Measurements from ENCODE around the gene KRTAP24-1.

The KRTAP24-1 gene

DNA sequence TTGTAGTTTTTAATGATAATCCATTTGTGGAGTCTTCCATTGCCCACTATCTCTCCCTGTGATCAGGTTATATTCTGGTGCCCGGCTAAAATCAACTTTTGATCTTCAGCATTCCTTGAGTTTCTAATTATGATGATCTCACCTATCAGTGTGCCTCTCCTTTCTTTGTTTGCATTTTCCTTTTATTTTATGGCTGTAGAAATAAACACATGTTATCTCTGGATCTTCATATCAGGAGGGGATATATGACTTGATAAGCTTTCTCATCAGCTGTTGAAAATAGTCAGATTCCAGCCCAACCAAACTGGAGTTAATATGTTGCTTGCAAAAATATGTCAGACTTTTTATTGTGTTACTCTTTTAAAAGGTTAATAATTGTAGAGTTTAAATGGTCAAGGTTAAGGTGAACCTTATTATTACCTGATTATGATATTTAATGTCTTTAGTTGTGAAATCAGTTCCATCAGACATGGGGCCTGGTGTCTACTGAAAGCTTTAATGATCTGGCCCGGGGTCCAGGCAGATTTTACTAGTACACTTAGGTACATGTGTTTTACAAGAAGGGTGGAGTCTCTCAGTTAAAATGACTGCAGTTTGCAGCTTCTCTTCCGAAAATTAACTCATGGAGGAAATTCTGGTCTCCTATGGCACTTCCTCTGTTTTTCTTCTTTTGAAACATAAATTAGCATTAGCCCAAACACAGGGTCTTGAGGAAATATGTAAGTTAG lies 12.8 kb downstream of the KRTAP24-1 start:
- no peaks in the 10 kb centered on the region for H3K9me3 ChIP-seq (ENCODE audit: control insufficient read depth in 2 of 2, low read length in 2 of 2)
- no peak overlapping the region for H3K9ac ChIP-seq (ENCODE audit: low read depth in 1 of 2, low read length in 2 of 2)
- H3K4me1 ChIP-seq (ENCODE audit: control insufficient read depth in 2 of 2, insufficient read depth in 2 of 2, low read length in 2 of 2): peaks cover 0 to 7% of the 10 kb centered on the region in 2 donors
- no peaks in the 10 kb centered on the region for H3K27me3 ChIP-seq (ENCODE audit: control insufficient read depth in 2 of 2, insufficient read depth in 2 of 2, low read length in 2 of 2)
- no peak overlapping the region for H3K27ac ChIP-seq (ENCODE audit: low read depth in 2 of 2, low read length in 2 of 2)
- H3K36me3 ChIP-seq (ENCODE audit: control insufficient read depth in 2 of 2, insufficient read depth in 2 of 2, low read length in 2 of 2): no peaks in the 10 kb centered on the region
- no peak overlapping the region for H3K4me3 ChIP-seq (ENCODE audit: low read length in 2 of 2)

DNA sequence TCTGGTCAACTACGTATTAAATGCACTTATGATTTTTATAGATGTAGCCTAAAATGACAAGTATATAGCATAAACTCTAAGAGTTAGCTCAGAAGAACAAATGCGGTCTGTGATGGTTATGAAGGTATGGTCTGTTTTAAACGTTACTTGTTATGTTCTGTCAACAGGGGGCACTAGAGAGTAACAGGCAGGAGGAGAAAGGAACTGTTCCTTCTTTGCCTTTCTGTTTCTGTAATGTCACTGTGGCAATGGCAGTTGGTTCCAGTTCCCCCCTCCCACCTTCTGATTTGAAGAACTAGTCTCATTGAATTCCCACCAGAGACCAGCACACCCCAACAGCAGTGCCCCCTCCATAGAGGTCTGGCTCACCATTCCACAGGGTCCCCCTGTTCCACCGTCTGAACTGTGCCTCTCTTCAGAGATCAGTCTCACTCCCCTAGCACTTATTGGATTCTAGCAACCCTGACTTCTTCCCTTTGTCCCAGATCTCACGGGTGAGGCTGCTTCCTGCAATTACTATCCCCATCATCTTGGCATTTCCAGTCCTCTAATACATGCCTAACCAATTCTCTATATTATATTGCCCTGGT lies 14.0 kb downstream of the KRTAP24-1 start:
- H3K4me1 ChIP-seq (ENCODE audit: control insufficient read depth in 2 of 2, insufficient read depth in 2 of 2, low read length in 2 of 2): peaks cover 0 to 7% of the 10 kb centered on the region in 2 donors
- no peak overlapping the region for H3K9ac ChIP-seq (ENCODE audit: low read depth in 1 of 2, low read length in 2 of 2)
- no peaks in the 10 kb centered on the region for H3K36me3 ChIP-seq (ENCODE audit: control insufficient read depth in 2 of 2, insufficient read depth in 2 of 2, low read length in 2 of 2)
- no peaks in the 10 kb centered on the region for H3K27me3 ChIP-seq (ENCODE audit: control insufficient read depth in 2 of 2, insufficient read depth in 2 of 2, low read length in 2 of 2)
- H3K4me3 ChIP-seq (ENCODE audit: low read length in 2 of 2): no peak overlapping the region
- H3K9me3 ChIP-seq (ENCODE audit: control insufficient read depth in 2 of 2, low read length in 2 of 2): no peaks in the 10 kb centered on the region
- no peak overlapping the region for H3K27ac ChIP-seq (ENCODE audit: low read depth in 2 of 2, low read length in 2 of 2)

DNA sequence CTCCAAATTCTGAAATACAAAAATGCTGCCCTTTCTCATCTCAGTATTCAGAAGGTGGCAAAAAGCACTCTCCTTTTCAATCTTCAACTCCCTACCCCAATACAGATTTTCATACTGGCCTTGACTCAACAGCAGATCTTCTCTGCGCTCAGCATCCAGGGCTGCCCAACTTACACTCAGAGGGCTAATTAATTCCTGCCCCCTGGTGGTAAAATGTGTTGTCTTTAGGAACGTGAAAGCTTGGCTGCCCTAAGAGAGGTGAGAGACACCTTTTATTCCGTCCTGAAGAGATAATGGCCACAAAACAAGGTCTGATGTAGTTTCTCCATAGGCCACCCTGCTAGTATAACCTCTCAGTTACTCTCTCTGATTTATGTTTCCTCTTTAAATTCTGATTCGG lies 25.0 kb downstream of the KRTAP24-1 start:
- Histone ChIP-seq H3K4me1 (ENCODE audit: control insufficient read depth in 2 of 2, insufficient read depth in 2 of 2, low read length in 2 of 2) (peaks cover 2 to 9% of the 10 kb centered on the region in 2 donors), H3K9me3 (ENCODE audit: control insufficient read depth in 2 of 2, low read length in 2 of 2) (no peaks in the 10 kb centered on the region), H3K27me3 (ENCODE audit: control insufficient read depth in 2 of 2, insufficient read depth in 2 of 2, low read length in 2 of 2) (no peaks in the 10 kb centered on the region)

DNA sequence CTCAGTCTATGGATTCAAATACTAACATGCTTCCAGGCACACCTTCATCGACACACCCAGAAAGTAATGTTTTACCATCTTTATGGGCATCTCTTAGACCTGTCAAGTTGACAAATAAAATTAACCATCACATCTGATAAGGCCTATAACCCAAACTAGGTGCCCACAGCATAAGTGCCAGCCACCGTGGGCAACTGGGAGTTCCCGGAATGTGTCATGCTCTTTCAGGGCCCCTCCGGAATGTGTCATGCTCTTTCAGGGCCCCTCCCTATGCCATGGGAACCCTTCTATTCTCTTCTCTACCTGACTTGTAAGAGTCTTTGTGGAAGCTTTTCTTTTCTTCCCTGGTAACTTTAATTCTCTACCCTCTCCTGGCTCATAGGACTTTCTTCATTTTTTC lies 26.6 kb downstream of the KRTAP24-1 start:
- no peak overlapping the region for H3K9ac ChIP-seq (ENCODE audit: low read depth in 1 of 2, low read length in 2 of 2)
- no peaks in the 10 kb centered on the region for H3K27me3 ChIP-seq (ENCODE audit: control insufficient read depth in 2 of 2, insufficient read depth in 2 of 2, low read length in 2 of 2)
- H3K4me3 ChIP-seq (ENCODE audit: low read length in 2 of 2): peak overlapping the region; percentile 9 to 38
- no peaks in the 10 kb centered on the region for H3K9me3 ChIP-seq (ENCODE audit: control insufficient read depth in 2 of 2, low read length in 2 of 2)
- H3K4me1 ChIP-seq (ENCODE audit: control insufficient read depth in 2 of 2, insufficient read depth in 2 of 2, low read length in 2 of 2): peaks cover 2 to 9% of the 10 kb centered on the region in 2 donors
- peak overlapping the region in 1 of 2 donors; percentile 53 for H3K27ac ChIP-seq (ENCODE audit: low read depth in 2 of 2, low read length in 2 of 2)
- no peaks in the 10 kb centered on the region for H3K36me3 ChIP-seq (ENCODE audit: control insufficient read depth in 2 of 2, insufficient read depth in 2 of 2, low read length in 2 of 2)

More for the DNA sequence above, 25.0 kb downstream of the KRTAP24-1 start:
- Histone ChIP-seq H3K27ac (ENCODE audit: low read depth in 2 of 2, low read length in 2 of 2) (no peak overlapping the region), H3K36me3 (ENCODE audit: control insufficient read depth in 2 of 2, insufficient read depth in 2 of 2, low read length in 2 of 2) (no peaks in the 10 kb centered on the region), H3K9ac (ENCODE audit: low read depth in 1 of 2, low read length in 2 of 2) (no peak overlapping the region), H3K4me3 (ENCODE audit: low read length in 2 of 2) (no peak overlapping the region)

DNA sequence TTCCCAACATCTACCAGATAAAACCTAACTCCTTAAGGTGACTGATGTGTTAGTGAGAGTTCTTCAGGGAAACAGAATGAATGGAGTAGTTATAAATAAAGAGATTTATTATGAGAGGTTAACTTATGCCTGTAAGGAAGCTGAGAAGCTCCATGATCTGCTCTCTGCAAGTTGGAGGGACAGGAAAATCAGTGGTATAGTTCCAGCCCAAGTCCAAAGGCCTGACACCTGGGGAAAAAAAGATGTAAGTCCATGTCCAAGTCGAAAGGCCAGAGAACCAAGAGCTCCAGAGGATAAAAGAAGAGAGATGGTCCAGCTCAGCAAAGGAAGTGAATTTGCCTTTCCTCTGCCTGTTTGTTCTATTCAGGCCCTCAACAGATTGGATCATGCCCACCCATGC lies 27.1 kb downstream of the KRTAP24-1 start:
- no peaks in the 10 kb centered on the region for H3K27me3 ChIP-seq (ENCODE audit: control insufficient read depth in 2 of 2, insufficient read depth in 2 of 2, low read length in 2 of 2)
- no peaks in the 10 kb centered on the region for H3K36me3 ChIP-seq (ENCODE audit: control insufficient read depth in 2 of 2, insufficient read depth in 2 of 2, low read length in 2 of 2)
- peaks cover 2 to 9% of the 10 kb centered on the region in 2 donors for H3K4me1 ChIP-seq (ENCODE audit: control insufficient read depth in 2 of 2, insufficient read depth in 2 of 2, low read length in 2 of 2)
- H3K4me3 ChIP-seq (ENCODE audit: low read length in 2 of 2): peak overlapping the region; percentile 9 to 38
- no peak overlapping the region for H3K9ac ChIP-seq (ENCODE audit: low read depth in 1 of 2, low read length in 2 of 2)
- H3K9me3 ChIP-seq (ENCODE audit: control insufficient read depth in 2 of 2, low read length in 2 of 2): no peaks in the 10 kb centered on the region
- peak overlapping the region in 1 of 2 donors; percentile 25 for H3K27ac ChIP-seq (ENCODE audit: low read depth in 2 of 2, low read length in 2 of 2)

DNA sequence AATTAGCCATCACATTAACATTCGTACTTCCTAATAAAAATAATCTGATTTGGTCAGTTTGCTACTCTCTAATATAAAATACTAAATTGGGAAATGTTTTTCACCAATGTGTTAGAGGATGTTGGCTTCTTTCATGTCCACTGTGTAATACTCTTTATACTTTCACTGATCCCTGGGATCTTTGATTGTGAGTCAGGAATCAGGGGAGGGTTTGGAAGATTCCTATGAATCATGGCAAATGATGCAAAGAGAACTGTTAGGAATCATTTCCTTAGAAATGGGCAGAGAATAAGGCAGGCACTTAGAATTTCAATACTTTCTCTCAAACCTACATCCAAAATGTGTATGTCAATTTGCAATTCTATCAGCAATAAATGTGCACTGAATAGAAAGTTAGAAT lies 31.0 kb downstream of the KRTAP24-1 start:
- Histone ChIP-seq H3K27ac (ENCODE audit: low read depth in 2 of 2, low read length in 2 of 2) (no peak overlapping the region), H3K9ac (ENCODE audit: low read depth in 1 of 2, low read length in 2 of 2) (no peak overlapping the region), H3K9me3 (ENCODE audit: control insufficient read depth in 2 of 2, low read length in 2 of 2) (no peaks in the 10 kb centered on the region), H3K36me3 (ENCODE audit: control insufficient read depth in 2 of 2, insufficient read depth in 2 of 2, low read length in 2 of 2) (no peaks in the 10 kb centered on the region), H3K4me1 (ENCODE audit: control insufficient read depth in 2 of 2, insufficient read depth in 2 of 2, low read length in 2 of 2) (peaks cover 2 to 9% of the 10 kb centered on the region in 2 donors), H3K4me3 (ENCODE audit: low read length in 2 of 2) (no peak overlapping the region), H3K27me3 (ENCODE audit: control insufficient read depth in 2 of 2, insufficient read depth in 2 of 2, low read length in 2 of 2) (no peaks in the 10 kb centered on the region)

DNA sequence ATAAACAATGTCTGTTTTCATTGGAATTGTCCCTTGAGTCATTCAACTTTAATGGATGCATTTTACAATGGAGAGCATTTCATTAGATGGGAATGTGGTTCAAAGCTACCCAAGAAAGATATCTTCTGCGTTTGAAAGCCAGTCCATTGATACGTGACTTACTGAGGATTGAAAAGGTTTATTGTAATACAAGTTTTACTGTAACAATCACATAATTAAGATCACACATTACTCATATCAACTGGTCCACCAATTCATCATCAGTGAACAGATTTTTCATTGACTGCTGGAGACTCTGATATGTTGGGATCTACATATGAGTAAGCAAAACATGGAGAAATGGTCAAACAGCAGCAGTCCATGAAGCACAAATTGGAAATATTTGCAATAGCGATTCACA lies 32.8 kb downstream of the KRTAP24-1 start:
- H3K27ac ChIP-seq (ENCODE audit: low read depth in 2 of 2, low read length in 2 of 2): no peak overlapping the region
- H3K27me3 ChIP-seq (ENCODE audit: control insufficient read depth in 2 of 2, insufficient read depth in 2 of 2, low read length in 2 of 2): no peaks in the 10 kb centered on the region
- no peak overlapping the region for H3K4me3 ChIP-seq (ENCODE audit: low read length in 2 of 2)
- H3K9ac ChIP-seq (ENCODE audit: low read depth in 1 of 2, low read length in 2 of 2): no peak overlapping the region
- H3K4me1 ChIP-seq (ENCODE audit: control insufficient read depth in 2 of 2, insufficient read depth in 2 of 2, low read length in 2 of 2): no peaks in the 10 kb centered on the region
- H3K9me3 ChIP-seq (ENCODE audit: control insufficient read depth in 2 of 2, low read length in 2 of 2): no peaks in the 10 kb centered on the region
- H3K36me3 ChIP-seq (ENCODE audit: control insufficient read depth in 2 of 2, insufficient read depth in 2 of 2, low read length in 2 of 2): no peaks in the 10 kb centered on the region

DNA sequence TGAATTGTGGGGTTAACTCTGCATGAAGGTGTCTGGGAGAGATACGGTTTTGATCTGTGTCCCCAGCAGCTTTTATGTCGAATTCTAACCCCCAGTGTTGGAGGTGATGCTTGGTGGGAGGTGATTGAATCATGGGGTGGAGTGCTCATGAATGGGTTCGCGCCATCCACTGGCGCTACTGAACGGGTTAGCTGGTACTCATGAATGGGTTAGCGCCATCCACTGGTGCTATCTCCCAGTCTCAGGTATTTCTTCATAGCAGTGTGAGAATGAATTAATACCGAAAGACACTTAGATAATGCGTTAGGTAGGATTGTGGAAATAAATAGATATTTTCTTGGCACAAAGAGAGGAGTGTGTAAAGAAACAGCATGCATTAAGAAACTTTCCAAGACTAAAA lies 33.9 kb downstream of the KRTAP24-1 start:
- no peak overlapping the region for H3K27ac ChIP-seq (ENCODE audit: low read depth in 2 of 2, low read length in 2 of 2)
- no peaks in the 10 kb centered on the region for H3K36me3 ChIP-seq (ENCODE audit: control insufficient read depth in 2 of 2, insufficient read depth in 2 of 2, low read length in 2 of 2)
- no peaks in the 10 kb centered on the region for H3K27me3 ChIP-seq (ENCODE audit: control insufficient read depth in 2 of 2, insufficient read depth in 2 of 2, low read length in 2 of 2)
- no peaks in the 10 kb centered on the region for H3K9me3 ChIP-seq (ENCODE audit: control insufficient read depth in 2 of 2, low read length in 2 of 2)
- H3K4me3 ChIP-seq (ENCODE audit: low read length in 2 of 2): no peak overlapping the region
- H3K4me1 ChIP-seq (ENCODE audit: control insufficient read depth in 2 of 2, insufficient read depth in 2 of 2, low read length in 2 of 2): no peaks in the 10 kb centered on the region
- H3K9ac ChIP-seq (ENCODE audit: low read depth in 1 of 2, low read length in 2 of 2): no peak overlapping the region

DNA sequence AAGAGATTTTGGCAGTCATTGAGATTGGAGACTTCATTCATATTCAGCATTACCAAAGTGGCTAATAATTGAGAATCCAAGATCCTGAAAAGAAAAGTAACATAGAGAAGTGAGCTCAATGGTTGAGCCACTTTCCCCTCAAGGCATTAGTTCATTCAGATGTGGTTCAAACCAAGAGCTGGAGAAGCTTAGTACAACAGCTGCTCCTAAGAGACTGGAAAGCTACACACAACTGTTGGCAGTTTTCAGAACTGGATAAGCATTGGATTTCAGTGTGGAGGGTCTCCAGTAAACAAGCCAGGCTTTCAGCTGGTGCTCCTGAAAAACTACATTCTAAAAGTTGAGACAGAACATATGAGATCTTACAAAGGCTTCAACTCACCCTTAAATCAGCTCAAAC lies 37.7 kb downstream of the KRTAP24-1 start:
- no peaks in the 10 kb centered on the region for H3K27me3 ChIP-seq (ENCODE audit: control insufficient read depth in 2 of 2, insufficient read depth in 2 of 2, low read length in 2 of 2)
- no peak overlapping the region for H3K27ac ChIP-seq (ENCODE audit: low read depth in 2 of 2, low read length in 2 of 2)
- H3K9ac ChIP-seq (ENCODE audit: low read depth in 1 of 2, low read length in 2 of 2): no peak overlapping the region
- no peak overlapping the region for H3K4me3 ChIP-seq (ENCODE audit: low read length in 2 of 2)
- H3K9me3 ChIP-seq (ENCODE audit: control insufficient read depth in 2 of 2, low read length in 2 of 2): no peaks in the 10 kb centered on the region
- no peaks in the 10 kb centered on the region for H3K4me1 ChIP-seq (ENCODE audit: control insufficient read depth in 2 of 2, insufficient read depth in 2 of 2, low read length in 2 of 2)
- no peaks in the 10 kb centered on the region for H3K36me3 ChIP-seq (ENCODE audit: control insufficient read depth in 2 of 2, insufficient read depth in 2 of 2, low read length in 2 of 2)

DNA sequence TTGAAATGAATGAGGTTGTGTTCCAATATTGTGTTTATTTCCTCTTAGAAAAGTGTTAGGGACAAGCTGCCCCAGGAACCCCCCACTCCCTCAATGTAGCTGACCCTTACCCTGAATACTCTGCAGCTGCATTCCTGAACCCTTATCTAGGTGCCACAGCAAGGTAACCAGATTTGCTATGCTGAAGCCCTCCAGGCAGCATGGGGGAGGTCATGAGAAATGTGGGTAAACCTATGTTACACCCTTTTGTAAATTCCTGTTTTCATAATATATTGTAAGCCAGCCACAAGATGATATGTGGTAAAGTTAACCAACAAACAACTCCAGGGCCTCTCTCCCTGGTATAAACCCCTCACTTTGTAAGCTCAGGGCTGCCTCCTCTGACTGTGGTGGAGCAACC lies 39.1 kb downstream of the KRTAP24-1 start:
- Histone ChIP-seq H3K9me3 (ENCODE audit: control insufficient read depth in 2 of 2, low read length in 2 of 2) (no peaks in the 10 kb centered on the region), H3K4me1 (ENCODE audit: control insufficient read depth in 2 of 2, insufficient read depth in 2 of 2, low read length in 2 of 2) (no peaks in the 10 kb centered on the region), H3K4me3 (ENCODE audit: low read length in 2 of 2) (no peak overlapping the region), H3K9ac (ENCODE audit: low read depth in 1 of 2, low read length in 2 of 2) (no peak overlapping the region), H3K27me3 (ENCODE audit: control insufficient read depth in 2 of 2, insufficient read depth in 2 of 2, low read length in 2 of 2) (no peaks in the 10 kb centered on the region), H3K36me3 (ENCODE audit: control insufficient read depth in 2 of 2, insufficient read depth in 2 of 2, low read length in 2 of 2) (no peaks in the 10 kb centered on the region), H3K27ac (ENCODE audit: low read depth in 2 of 2, low read length in 2 of 2) (no peak overlapping the region)

Data from mucosa of rectum (tissue), 2 donors.